ENCODE results near the gene RBBP4.
"Not testable (repeated sequence)": the region's sequence is repeated elsewhere in the genome, so short reads cannot be mapped to it uniquely, and the experiment has no call there.

Gene RBBP4

GRCh38 chr1:32650752-32651460, at the start of gene RBBP4:
TSS of gene RBBP4 (plus strand) at chr1:32651208. CDS start at chr1:32651307, 99 bp downstream.
- in situ Hi-C loops (cut with MboI; ENCODE audit: low sequenced_read_pairs), result no loop called here

GRCh38 chr1:32605711-32606424, 45.1 kb upstream of the RBBP4 start:
- in situ Hi-C loops (cut with MboI; ENCODE audit: low sequenced_read_pairs), result no loop called here

- in situ Hi-C loops (cut with MboI; ENCODE audit: low sequenced_read_pairs), result no loop called here
Observed at GRCh38 chr1:32606565-32607371, 44.2 kb upstream of the RBBP4 start.

GRCh38 chr1:32609180-32609579, 41.8 kb upstream of the RBBP4 start:
- in situ Hi-C loops (cut with MboI; ENCODE audit: low sequenced_read_pairs), result no loop called here

GRCh38 chr1:32611859-32612188, 39.2 kb upstream of the RBBP4 start:
- in situ Hi-C loops (cut with MboI; ENCODE audit: low sequenced_read_pairs), result no loop called here

GRCh38 chr1:32612189-32612881, 38.7 kb upstream of the RBBP4 start:
- in situ Hi-C loops (cut with MboI; ENCODE audit: low sequenced_read_pairs), result no loop called here

GRCh38 chr1:32613472-32613871, 37.5 kb upstream of the RBBP4 start:
- in situ Hi-C loops (cut with MboI; ENCODE audit: low sequenced_read_pairs), result no loop called here

- in situ Hi-C loops (cut with MboI; ENCODE audit: low sequenced_read_pairs), result no loop called here
Observed at GRCh38 chr1:32618673-32619221, 32.3 kb upstream of the RBBP4 start.

- in situ Hi-C loops (cut with MboI; ENCODE audit: low sequenced_read_pairs), result no loop called here
Observed at GRCh38 chr1:32619701-32620485, 31.1 kb upstream of the RBBP4 start.

GRCh38 chr1:32622205-32622604, 28.8 kb upstream of the RBBP4 start:
- in situ Hi-C loops (cut with MboI; ENCODE audit: low sequenced_read_pairs), result no loop called here

GRCh38 chr1:32622806-32623681, 28.0 kb upstream of the RBBP4 start:
- in situ Hi-C loops (cut with MboI; ENCODE audit: low sequenced_read_pairs), result no loop called here

GRCh38 chr1:32623775-32624174, 27.2 kb upstream of the RBBP4 start:
- in situ Hi-C loops (cut with MboI; ENCODE audit: low sequenced_read_pairs), result no loop called here

GRCh38 chr1:32626176-32626575, 24.8 kb upstream of the RBBP4 start:
- in situ Hi-C loops (cut with MboI; ENCODE audit: low sequenced_read_pairs), result no loop called here

- in situ Hi-C loops (cut with MboI; ENCODE audit: low sequenced_read_pairs), result no loop called here
Observed at GRCh38 chr1:32627596-32628162, 23.3 kb upstream of the RBBP4 start.

GRCh38 chr1:32630173-32630572, 20.8 kb upstream of the RBBP4 start:
- in situ Hi-C loops (cut with MboI; ENCODE audit: low sequenced_read_pairs), result not testable (repeated sequence)

- in situ Hi-C loops (cut with MboI; ENCODE audit: low sequenced_read_pairs), result no loop called here
Observed at GRCh38 chr1:32632829-32633228, 18.2 kb upstream of the RBBP4 start.

GRCh38 chr1:32635508-32636277, 15.3 kb upstream of the RBBP4 start:
- in situ Hi-C loops (cut with MboI; ENCODE audit: low sequenced_read_pairs), result no loop called here
